Esophagus muscularis mucosa (tissue), 4 donors: ENCODE measurements around the gene CYSRT1.

Experiments used
- EP300 ChIP-seq: sonication (generic); formaldehyde crosslinking; IDR thresholded peaks from one replicate; pipeline ENCODE4 v1.6.1; 2017; ENCODE audit warnings: antibody characterized with exemption
- POLR2A ChIP-seq: fragments of 450-650 bp; IDR thresholded peaks from one replicate; pipeline ENCODE4 v1.6.1; 2017; ENCODE audit warnings: antibody characterized with exemption, moderate library complexity, mild to moderate bottlenecking, low read depth
- POLR2AphosphoS5 ChIP-seq, 2 donors: sonication (generic); formaldehyde crosslinking; IDR thresholded peaks; one replicate each; pipeline ENCODE4 v1.6.1; 2017; ENCODE audit warnings: antibody characterized with exemption in 2 of 2
- TF ChIP-seq, protein P1 (sequence below), 3 experiments: fragments of 200-600 bp in 2 of 3; fragments of 450-650 bp in 1 of 3; sonication (generic) in 2 of 3; IDR thresholded peaks; one replicate each; pipeline ENCODE4 v1.5.1; 2017 to 2019; ENCODE audit warnings: antibody characterized with exemption in 3 of 3, mild to moderate bottlenecking in 2 of 3, moderate library complexity in 1 of 3

DNA sequence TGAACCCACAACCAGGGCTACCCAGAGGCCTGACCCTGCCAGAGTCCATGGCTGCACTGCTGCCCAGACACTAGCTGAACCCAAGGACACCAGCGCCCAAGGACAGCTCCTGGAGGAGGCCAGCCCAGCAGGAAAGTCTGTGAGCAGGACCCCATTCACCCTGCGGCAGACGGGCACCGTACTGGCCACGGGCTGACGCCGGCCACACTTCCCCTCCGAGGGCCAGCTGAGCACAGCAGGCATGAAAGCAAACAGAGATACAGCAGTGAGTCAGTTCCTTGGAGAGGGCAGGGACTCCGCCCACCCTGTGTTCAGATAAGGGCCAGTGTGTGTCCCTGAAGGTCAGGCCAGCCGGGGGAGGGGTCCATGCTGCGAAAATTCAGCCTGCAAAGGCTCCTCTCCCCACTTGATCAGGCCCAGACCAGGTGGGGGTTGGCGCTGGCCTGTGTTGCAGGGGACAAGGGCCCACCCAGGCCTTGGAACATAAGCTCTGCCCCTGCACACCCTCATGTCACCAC, 6.2 kb upstream of the CYSRT1 start:
- TF ChIP-seq POLR2AphosphoS5 (IDR thresholded peaks at IDR 0.05) (no peak), POLR2A (no peak), EP300 (no peak)
- TF ChIP-seq, protein P1, sequence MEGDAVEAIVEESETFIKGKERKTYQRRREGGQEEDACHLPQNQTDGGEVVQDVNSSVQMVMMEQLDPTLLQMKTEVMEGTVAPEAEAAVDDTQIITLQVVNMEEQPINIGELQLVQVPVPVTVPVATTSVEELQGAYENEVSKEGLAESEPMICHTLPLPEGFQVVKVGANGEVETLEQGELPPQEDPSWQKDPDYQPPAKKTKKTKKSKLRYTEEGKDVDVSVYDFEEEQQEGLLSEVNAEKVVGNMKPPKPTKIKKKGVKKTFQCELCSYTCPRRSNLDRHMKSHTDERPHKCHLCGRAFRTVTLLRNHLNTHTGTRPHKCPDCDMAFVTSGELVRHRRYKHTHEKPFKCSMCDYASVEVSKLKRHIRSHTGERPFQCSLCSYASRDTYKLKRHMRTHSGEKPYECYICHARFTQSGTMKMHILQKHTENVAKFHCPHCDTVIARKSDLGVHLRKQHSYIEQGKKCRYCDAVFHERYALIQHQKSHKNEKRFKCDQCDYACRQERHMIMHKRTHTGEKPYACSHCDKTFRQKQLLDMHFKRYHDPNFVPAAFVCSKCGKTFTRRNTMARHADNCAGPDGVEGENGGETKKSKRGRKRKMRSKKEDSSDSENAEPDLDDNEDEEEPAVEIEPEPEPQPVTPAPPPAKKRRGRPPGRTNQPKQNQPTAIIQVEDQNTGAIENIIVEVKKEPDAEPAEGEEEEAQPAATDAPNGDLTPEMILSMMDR (IDR thresholded peaks at IDR 0.05) = no peak
